ENCODE results near the gene ASPSCR1. TPM values are rescaled to one million over a fixed set of nuclear protein-coding genes. Genes with fewer than 3 reads are reported as not detected.

Gene ASPSCR1
- total and polyA plus RNA-seq, 2 of the 13 experiments (the other 11 are each of a cell fraction or from before 2014, with no cell fraction given), result 274 to 314 TPM

DNA sequence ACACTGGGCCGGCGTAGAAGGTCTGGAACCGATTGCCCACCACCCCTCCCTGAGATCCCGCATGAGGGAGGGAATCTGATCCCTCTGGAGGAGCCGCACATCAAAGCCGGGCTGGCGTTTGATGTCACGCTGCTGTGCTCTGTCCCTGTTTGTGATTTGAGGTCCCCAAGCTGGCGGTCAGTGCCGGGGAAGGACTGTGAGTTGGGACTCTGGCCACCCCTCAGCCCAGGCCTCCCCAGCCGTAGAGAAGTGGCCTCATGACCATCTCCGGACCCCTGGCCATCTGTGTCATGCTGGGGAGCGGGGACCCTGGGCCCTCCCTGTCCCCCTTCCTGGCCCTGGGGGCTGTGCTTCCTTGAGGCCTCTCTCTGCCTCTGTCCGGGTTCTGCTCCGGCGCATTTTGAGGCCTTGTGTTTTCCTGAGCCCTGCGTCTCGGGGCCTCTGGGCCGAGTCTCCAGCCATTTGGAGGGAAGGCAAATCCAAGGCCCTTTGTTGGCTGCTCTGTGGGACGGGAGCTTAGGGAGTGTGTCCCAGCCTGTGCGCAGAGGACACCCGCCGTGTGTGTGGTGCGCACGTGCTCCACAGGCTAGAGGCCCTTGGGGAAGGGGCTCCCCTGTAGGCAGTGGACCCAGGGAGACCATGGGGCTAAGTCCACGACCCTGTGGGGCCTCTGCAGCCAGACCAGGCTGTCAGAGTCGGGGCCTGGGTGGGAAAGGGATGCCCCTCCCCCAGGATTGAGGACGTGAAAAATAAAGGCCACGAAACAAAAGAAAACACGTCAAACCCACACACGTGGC, 15.1 kb downstream of the ASPSCR1 start (continued):
- TF ChIP-seq ELF4 (CRISPR knock-in tag; IDR thresholded peaks at IDR 0.05; ENCODE audit: borderline replicate concordance), result peak; percentile 53; the same call in 1 of the 2 replicates
- no peak for TF ChIP-seq GTF2F1 (IDR thresholded peaks at IDR 0.05; ENCODE audit: low read length)
- no peak for TF ChIP-seq TBL1XR1 (IDR thresholded peaks at IDR 0.05; ENCODE audit: borderline replicate concordance, low read length, partially characterized antibody)
- peak; percentile 93 for TF ChIP-seq ZZZ3 (CRISPR knock-in tag; IDR thresholded peaks at IDR 0.05; ENCODE audit: borderline replicate concordance)
- TF ChIP-seq ZNF567 (CRISPR knock-in tag; IDR thresholded peaks at IDR 0.05; ENCODE audit: borderline replicate concordance), result no peak; the same call in 1 of the 2 replicates
- no peak for TF ChIP-seq ZNF207 (IDR thresholded peaks at IDR 0.05; ENCODE audit: borderline replicate concordance)
- TF ChIP-seq ATF7-NPFF (CRISPR knock-in tag; IDR thresholded peaks at IDR 0.05; ENCODE audit: low read depth), result peak; percentile 99
- TF ChIP-seq ZNF280D (CRISPR knock-in tag; IDR thresholded peaks at IDR 0.05), result peak; percentile 98
- TF ChIP-seq NFYC (CRISPR knock-in tag; IDR thresholded peaks at IDR 0.05), result no peak; the same call in 1 of the 2 replicates
- TF ChIP-seq AGO1 (IDR thresholded peaks at IDR 0.05; ENCODE audit: low read depth, low read length, poor library complexity, severe bottlenecking), result peak; percentile 73
- TF ChIP-seq HOXA5 (CRISPR knock-in tag; IDR thresholded peaks at IDR 0.05), result peak; percentile 84; the same call in 1 of the 2 replicates
- TF ChIP-seq RBM39 (IDR thresholded peaks at IDR 0.05; ENCODE audit: low read depth, low read length, poor library complexity, severe bottlenecking), result peak; percentile 21
- peak; percentile 94 for TF ChIP-seq BRF2 (CRISPR knock-in tag; IDR thresholded peaks at IDR 0.05)
- TF ChIP-seq, protein P1, sequence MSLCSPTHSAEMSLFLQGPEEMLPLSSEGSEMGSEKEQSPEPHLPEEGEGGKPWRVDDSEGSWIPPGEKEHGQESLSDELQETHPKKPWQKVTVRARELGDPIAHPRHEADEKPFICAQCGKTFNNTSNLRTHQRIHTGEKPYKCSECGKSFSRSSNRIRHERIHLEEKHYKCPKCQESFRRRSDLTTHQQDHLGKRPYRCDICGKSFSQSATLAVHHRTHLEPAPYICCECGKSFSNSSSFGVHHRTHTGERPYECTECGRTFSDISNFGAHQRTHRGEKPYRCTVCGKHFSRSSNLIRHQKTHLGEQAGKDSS (CRISPR knock-in tag; IDR thresholded peaks at IDR 0.05; ENCODE audit: borderline replicate concordance, low read depth), result peak; percentile 97
- TF ChIP-seq TCF12 (IDR thresholded peaks at IDR 0.05), result no peak
- TF ChIP-seq TCF12 (CRISPR knock-in tag; IDR thresholded peaks at IDR 0.05), result peak; percentile 47; the same call in 1 of the 2 replicates
- TF ChIP-seq, protein P2, sequence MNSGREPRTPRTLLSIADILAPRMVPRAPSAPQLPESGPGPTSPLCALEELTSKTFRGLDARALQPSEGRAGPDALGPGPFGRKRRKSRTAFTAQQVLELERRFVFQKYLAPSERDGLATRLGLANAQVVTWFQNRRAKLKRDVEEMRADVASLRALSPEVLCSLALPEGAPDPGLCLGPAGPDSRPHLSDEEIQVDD (CRISPR knock-in tag; IDR thresholded peaks at IDR 0.05; ENCODE audit: borderline replicate concordance), result peak; percentile 97; the same call in 1 of the 2 replicates
- TF ChIP-seq RAD21 (CRISPR knock-in tag; IDR thresholded peaks at IDR 0.05), result no peak; the same call in 1 of the 2 replicates
- peak; percentile 68 for TF ChIP-seq ZBTB33 (CRISPR knock-in tag; IDR thresholded peaks at IDR 0.05)
- no peak for TF ChIP-seq THYN1 (CRISPR knock-in tag; IDR thresholded peaks at IDR 0.05; ENCODE audit: borderline replicate concordance, low read depth)
- TF ChIP-seq DR1 (CRISPR knock-in tag; IDR thresholded peaks at IDR 0.05), result peak; percentile 66; the same call in 1 of the 2 replicates
